GM19238 (cell line): ENCODE results near the gene ADGRB3.

Experiments
- DNase-seq: peaks from one replicate; pipeline ENCODE4 v3.0.0; 2011; ENCODE audit warnings: low spot score; ENCODE audit not compliant: insufficient read length

Gene ADGRB3

GRCh38 chr6:69026243-69026642 is 391.2 kb downstream of the ADGRB3 start:
- DNase-seq, result no peak

GRCh38 chr6:69026715-69027114 is 391.6 kb downstream of the ADGRB3 start:
- DNase-seq, result no peak

GRCh38 chr6:69027861-69028260 is 392.8 kb downstream of the ADGRB3 start:
- DNase-seq, result no peak

GRCh38 chr6:69038841-69039240 is 403.8 kb downstream of the ADGRB3 start:
- DNase-seq, result no peak

- no peak for DNase-seq
These were observed 407.2 kb downstream of the ADGRB3 start for GRCh38 chr6:69042297-69042696.

- DNase-seq, result no peak
These were observed 409.5 kb downstream of the ADGRB3 start for GRCh38 chr6:69044534-69044933.

- DNase-seq, result no peak
These were observed 424.3 kb downstream of the ADGRB3 start for GRCh38 chr6:69059413-69059812.

GRCh38 chr6:69061066-69061465 is 426.0 kb downstream of the ADGRB3 start:
- DNase-seq, result no peak

- DNase-seq, result no peak
These were observed 428.3 kb downstream of the ADGRB3 start for GRCh38 chr6:69063401-69063800.

GRCh38 chr6:69064226-69064625 is 429.1 kb downstream of the ADGRB3 start:
- no peak for DNase-seq

GRCh38 chr6:69069881-69070280 is 434.8 kb downstream of the ADGRB3 start:
- no peak for DNase-seq

- DNase-seq, result no peak
These were observed 437.7 kb downstream of the ADGRB3 start for GRCh38 chr6:69072796-69073195.

GRCh38 chr6:69084746-69085335 is 449.8 kb downstream of the ADGRB3 start:
- DNase-seq, result no peak

- no peak for DNase-seq
These were observed 451.6 kb downstream of the ADGRB3 start for GRCh38 chr6:69086689-69087088.

- no peak for DNase-seq
These were observed 454.5 kb downstream of the ADGRB3 start for GRCh38 chr6:69089539-69089938.

GRCh38 chr6:69090132-69090531 is 455.1 kb downstream of the ADGRB3 start:
- DNase-seq, result no peak

GRCh38 chr6:69096681-69097080 is 461.6 kb downstream of the ADGRB3 start:
- no peak for DNase-seq

- no peak for DNase-seq
These were observed 462.9 kb downstream of the ADGRB3 start for GRCh38 chr6:69097948-69098347.

- DNase-seq, result no peak
These were observed 463.8 kb downstream of the ADGRB3 start for GRCh38 chr6:69098910-69099309.

- DNase-seq, result no peak
These were observed 465.7 kb downstream of the ADGRB3 start for GRCh38 chr6:69100772-69101171.

- DNase-seq, result no peak
These were observed 467.3 kb downstream of the ADGRB3 start for GRCh38 chr6:69102416-69102815.

- no peak for DNase-seq
These were observed 470.2 kb downstream of the ADGRB3 start for GRCh38 chr6:69105288-69105687.

- no peak for DNase-seq
These were observed 471.4 kb downstream of the ADGRB3 start for GRCh38 chr6:69106511-69106910.

- no peak for DNase-seq
These were observed 476.2 kb downstream of the ADGRB3 start for GRCh38 chr6:69111301-69111700.
